Dermis microvascular lymphatic vessel endothelial cell (primary cell): ENCODE results near the gene RSPH1. TPM values are rescaled to one million over a fixed set of nuclear protein-coding genes. Genes with fewer than 3 reads are reported as not detected.
A peak's percentile ranks its signal among the peaks of the same experiment; 100 is the strongest.

Experiments
- DNase-seq, 2 donors: peaks; one replicate each; pipeline versions ENCODE4 v3.0.0 to v3.0.0-alpha.2; 2010; ENCODE audit warnings: low read depth in 2 of 2
- total RNA-seq: library from RNA; depleted of rRNA; stranded (reverse); fragments of >200 nt; gene quantifications from 2 replicates; pipeline ENCODE4 v1.2.1, GENCODE V29; 2014

The RSPH1 gene
- total RNA-seq, 1 donor from 2014 or later: not detected

GRCh38 chr21:42467140-42467983 lies 28.7 kb downstream of the RSPH1 start:
- DNase-seq: no peak

GRCh38 chr21:42466700-42467099 lies 29.3 kb downstream of the RSPH1 start:
- DNase-seq: no peak

GRCh38 chr21:42465803-42466127 lies 30.3 kb downstream of the RSPH1 start:
- DNase-seq: no peak

GRCh38 chr21:42465008-42465802 lies 30.8 kb downstream of the RSPH1 start:
- no peak for DNase-seq

GRCh38 chr21:42463861-42464515 lies 32.0 kb downstream of the RSPH1 start:
- DNase-seq: peak; percentile 69 to 87

- DNase-seq: no peak
These were observed 33.8 kb downstream of the RSPH1 start for GRCh38 chr21:42461881-42462877.

- DNase-seq: no peak
These were observed 34.9 kb downstream of the RSPH1 start for GRCh38 chr21:42461185-42461520.

- no peak for DNase-seq
These were observed 35.4 kb downstream of the RSPH1 start for GRCh38 chr21:42460391-42461184.

- DNase-seq: no peak
These were observed 36.3 kb downstream of the RSPH1 start for GRCh38 chr21:42459546-42460215.

GRCh38 chr21:42459082-42459460 lies 37.0 kb downstream of the RSPH1 start:
- DNase-seq: no peak

GRCh38 chr21:42456457-42456856 lies 39.6 kb downstream of the RSPH1 start:
- no peak for DNase-seq

- no peak for DNase-seq
These were observed 40.1 kb downstream of the RSPH1 start for GRCh38 chr21:42455754-42456440.

- no peak for DNase-seq
These were observed 40.8 kb downstream of the RSPH1 start for GRCh38 chr21:42455196-42455595.

- DNase-seq: no peak
These were observed 41.2 kb downstream of the RSPH1 start for GRCh38 chr21:42454786-42455185.

- no peak for DNase-seq
These were observed 41.9 kb downstream of the RSPH1 start for GRCh38 chr21:42453986-42454570.

- DNase-seq: peak; percentile 35 to 55
These were observed 42.6 kb downstream of the RSPH1 start for GRCh38 chr21:42453224-42453985.

- DNase-seq: no peak
These were observed 43.4 kb downstream of the RSPH1 start for GRCh38 chr21:42452401-42453223.
